ENCODE data around the gene TGFB2. TPM values are rescaled to one million over a fixed set of nuclear protein-coding genes. Genes with fewer than 3 reads are reported as not detected.

Gene TGFB2
- total RNA-seq, 1 experiment from 2014 or later: not detected

DNA sequence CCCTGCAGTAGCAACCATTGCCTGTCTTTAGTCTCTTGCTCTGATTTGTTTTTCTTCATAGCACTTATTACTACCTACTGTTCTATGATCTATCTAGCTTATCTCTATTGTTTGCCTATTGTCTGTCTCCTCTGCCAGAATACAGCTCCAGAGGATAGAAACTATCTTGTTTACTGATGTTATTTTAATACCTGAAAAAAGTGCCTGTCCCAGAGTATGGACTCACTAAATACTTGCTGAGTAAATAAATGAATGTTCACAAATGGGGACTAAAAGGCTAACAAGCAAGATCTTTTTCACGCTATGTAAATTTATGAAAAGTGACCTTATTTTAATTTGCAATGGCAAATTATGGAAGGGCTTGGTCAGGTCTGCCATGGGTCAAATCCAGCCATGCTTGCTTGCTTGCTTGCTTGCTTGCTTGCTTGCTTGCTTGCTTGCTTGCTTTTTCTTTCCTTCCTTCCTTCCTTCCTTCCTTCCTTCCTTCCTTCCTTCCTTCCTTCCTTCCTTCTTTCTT lies 145.3 kb downstream of the TGFB2 start:
- 0 out of 2 replicates have a peak, but pooled peaks cover 1% of the 10 kb centered on the region for H3K27me3 Mint-ChIP-seq (ENCODE audit: low read depth)
- TF ChIP-seq, protein P1, sequence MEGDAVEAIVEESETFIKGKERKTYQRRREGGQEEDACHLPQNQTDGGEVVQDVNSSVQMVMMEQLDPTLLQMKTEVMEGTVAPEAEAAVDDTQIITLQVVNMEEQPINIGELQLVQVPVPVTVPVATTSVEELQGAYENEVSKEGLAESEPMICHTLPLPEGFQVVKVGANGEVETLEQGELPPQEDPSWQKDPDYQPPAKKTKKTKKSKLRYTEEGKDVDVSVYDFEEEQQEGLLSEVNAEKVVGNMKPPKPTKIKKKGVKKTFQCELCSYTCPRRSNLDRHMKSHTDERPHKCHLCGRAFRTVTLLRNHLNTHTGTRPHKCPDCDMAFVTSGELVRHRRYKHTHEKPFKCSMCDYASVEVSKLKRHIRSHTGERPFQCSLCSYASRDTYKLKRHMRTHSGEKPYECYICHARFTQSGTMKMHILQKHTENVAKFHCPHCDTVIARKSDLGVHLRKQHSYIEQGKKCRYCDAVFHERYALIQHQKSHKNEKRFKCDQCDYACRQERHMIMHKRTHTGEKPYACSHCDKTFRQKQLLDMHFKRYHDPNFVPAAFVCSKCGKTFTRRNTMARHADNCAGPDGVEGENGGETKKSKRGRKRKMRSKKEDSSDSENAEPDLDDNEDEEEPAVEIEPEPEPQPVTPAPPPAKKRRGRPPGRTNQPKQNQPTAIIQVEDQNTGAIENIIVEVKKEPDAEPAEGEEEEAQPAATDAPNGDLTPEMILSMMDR (conservative IDR thresholded peaks at IDR 0.05): no peak
- H3K27ac Mint-ChIP-seq: peak overlapping the region in 1 of 3 experiments; percentile 16; a peak in 1 of 7 replicates
- no peak overlapping the region for H3K56ac ChIP-seq (ENCODE audit: insufficient read length, low read depth, low read length)
- no peak overlapping the region for H3K27ac ChIP-seq (ENCODE audit: insufficient read length, low read depth, low read length)
- no peaks in the 10 kb centered on the region for H3K79me1 ChIP-seq (ENCODE audit: insufficient read depth, low read depth, low read length, poor library complexity, severe bottlenecking)
- H3K9me3 ChIP-seq (ENCODE audit: control insufficient read depth, low read depth, low read length): no peaks in the 10 kb centered on the region
- no peak overlapping the region for H2BK120ac ChIP-seq (ENCODE audit: low read depth, low read length, poor library complexity, severe bottlenecking)
- no peak overlapping the region for H3K9ac ChIP-seq (ENCODE audit: extremely low read depth, insufficient read length, low read length)
- no peaks in the 10 kb centered on the region for H3K9me3 Mint-ChIP-seq
- no peak overlapping the region for H3K4me2 ChIP-seq (ENCODE audit: insufficient read depth, insufficient read length, low read length)
- H2BK20ac ChIP-seq (ENCODE audit: low read depth, low read length, poor library complexity, severe bottlenecking): no peak overlapping the region
- no peak overlapping the region for H3T11ph ChIP-seq (ENCODE audit: low read length)
- H3K23me2 ChIP-seq (ENCODE audit: insufficient read length, low read depth, low read length, poor library complexity, severe bottlenecking): no peaks in the 10 kb centered on the region
- no peak overlapping the region for H3K14ac ChIP-seq (ENCODE audit: insufficient read depth, low read length)
- no peak overlapping the region for H4K91ac ChIP-seq (ENCODE audit: insufficient read length, low read depth, low read length)
- no peak for DNase-seq
- no peak overlapping the region for H4K8ac ChIP-seq (replicated peaks; ENCODE audit: insufficient read length, low read depth, low read length)
- H2BK15ac ChIP-seq (ENCODE audit: low read depth, low read length): no peak overlapping the region
- WGBS (ENCODE audit: extremely low coverage, insufficient read length, low lambda C conversion rate): no CpG with 5 or more reads among the region's 1 CpG
- no peaks in the 10 kb centered on the region for H4K20me1 ChIP-seq (ENCODE audit: control insufficient read depth, insufficient read depth, insufficient read length)
- H4K5ac ChIP-seq (ENCODE audit: insufficient read length, low read depth, low read length): no peak overlapping the region
- H2AFZ ChIP-seq (ENCODE audit: low read length): no peak overlapping the region
- H3K4me3 Mint-ChIP-seq: no peak overlapping the region
- no peaks in the 10 kb centered on the region for H3K27me3 ChIP-seq (ENCODE audit: insufficient read depth, low read length)
- H3K4me1 Mint-ChIP-seq: peaks cover 28 to 32% of the 10 kb centered on the region in 2 experiments
- H3K4ac ChIP-seq (ENCODE audit: low read depth, low read length): no peak overlapping the region
- H3K79me2 ChIP-seq (ENCODE audit: insufficient read depth, low read length): no peaks in the 10 kb centered on the region
- H2AK5ac ChIP-seq (ENCODE audit: insufficient read length, low read length): no peak overlapping the region
- no peaks in the 10 kb centered on the region for H3K36me3 Mint-ChIP-seq (ENCODE audit: insufficient read depth in 1 of 3, low read depth in 3 of 3)
- H3K18ac ChIP-seq (ENCODE audit: insufficient read length, low read depth, low read length): no peak overlapping the region
- peaks cover 7% of the 10 kb centered on the region for H3K4me1 ChIP-seq (ENCODE audit: insufficient read depth, low read length)
- no peak overlapping the region for H2BK5ac ChIP-seq (ENCODE audit: insufficient read length, low read length)
- H2BK12ac ChIP-seq (ENCODE audit: insufficient read length, low read depth, low read length): no peak overlapping the region
- H3K23ac ChIP-seq (ENCODE audit: insufficient read length, low read depth, low read length): no peak overlapping the region
